Measurements from ENCODE around the gene SDF4.

DNA sequence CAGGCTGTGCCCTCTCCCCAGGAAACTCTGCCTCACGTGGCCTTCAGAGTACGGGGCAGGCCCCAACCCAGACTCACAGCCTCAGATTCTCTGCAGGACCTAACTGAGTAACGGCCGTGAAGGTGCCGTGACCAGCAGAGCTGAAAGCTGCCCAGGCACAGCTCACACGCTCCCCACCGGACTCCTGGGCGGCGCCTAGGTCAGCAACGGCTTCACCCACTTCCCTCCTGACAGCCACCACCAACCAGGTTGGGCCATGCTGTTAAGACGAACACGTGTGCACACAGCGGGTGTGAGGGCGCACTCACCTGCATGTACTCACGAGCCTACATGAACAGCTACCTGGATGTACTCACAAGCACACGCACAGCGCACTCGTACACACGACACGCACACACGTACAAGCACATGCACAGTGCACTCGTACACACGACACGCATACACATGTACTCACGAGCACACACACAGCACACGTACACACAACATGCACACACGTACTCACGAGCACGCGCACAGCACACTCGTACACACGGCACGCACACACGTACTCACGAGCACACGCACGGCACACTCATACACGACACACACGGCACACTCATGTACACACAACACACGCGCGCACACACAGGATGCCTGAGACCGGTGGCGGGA is 9.1 kb downstream of the SDF4 start:
- TF ChIP-seq, protein P1, sequence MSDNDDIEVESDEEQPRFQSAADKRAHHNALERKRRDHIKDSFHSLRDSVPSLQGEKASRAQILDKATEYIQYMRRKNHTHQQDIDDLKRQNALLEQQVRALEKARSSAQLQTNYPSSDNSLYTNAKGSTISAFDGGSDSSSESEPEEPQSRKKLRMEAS (IDR thresholded peaks at IDR 0.05), result no peak
- TF ChIP-seq USF1 (IDR thresholded peaks at IDR 0.05), result no peak
- TF ChIP-seq TAF1 (IDR thresholded peaks at IDR 0.05; ENCODE audit: low read depth), result no peak
- no peak for TF ChIP-seq EGR1 (IDR thresholded peaks at IDR 0.05)
- TF ChIP-seq YY1 (IDR thresholded peaks at IDR 0.05; ENCODE audit: low read depth), result no peak
- TF ChIP-seq EP300 (IDR thresholded peaks at IDR 0.05; ENCODE audit: borderline replicate concordance), result no peak

All from Ishikawa (cell line).